NCI-H128 (cell line): ENCODE measurements around the gene TP53TG5.

Source experiments
- DNase-seq: peaks from one replicate; lab custom pipeline; 2025; ENCODE audit not compliant: unreplicated experiment; lab: John Stamatoyannopoulos, UW

TP53TG5 gene

DNA sequence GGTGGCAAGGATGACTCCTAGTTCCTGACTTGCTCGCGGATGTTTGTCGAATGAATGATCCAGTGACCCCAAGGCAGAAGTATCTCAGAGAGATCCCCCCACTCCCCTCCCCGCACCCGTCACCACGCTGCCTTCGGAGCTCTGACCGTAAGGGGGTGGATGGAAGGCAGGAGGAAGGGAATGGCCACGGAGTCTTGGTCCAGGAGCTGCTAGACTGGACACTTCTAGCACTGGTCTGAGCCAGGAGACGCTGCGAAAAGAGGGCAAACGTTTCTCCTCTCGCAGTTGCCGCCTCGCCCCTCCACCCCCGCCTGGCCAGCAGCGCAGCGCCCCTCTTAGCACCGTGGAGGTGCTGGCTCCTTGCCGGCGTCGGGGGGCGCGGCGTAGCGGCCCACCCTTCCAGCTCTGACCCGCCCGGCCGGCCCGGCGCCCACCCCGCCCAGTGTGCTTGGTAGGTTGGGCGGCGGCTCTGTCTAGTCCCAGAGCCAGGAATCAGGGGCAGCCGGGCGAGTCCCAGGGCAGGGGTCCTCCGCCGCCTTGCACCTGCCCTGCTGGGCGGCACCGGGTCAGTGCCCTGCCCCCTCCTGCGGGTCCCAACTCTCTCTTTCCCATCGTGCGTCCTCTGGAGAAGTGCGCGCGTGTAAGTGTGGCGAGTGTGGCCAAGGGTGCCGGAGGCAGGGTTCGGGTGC is 27.6 kb upstream of the TP53TG5 start:
- no peak for DNase-seq

DNA sequence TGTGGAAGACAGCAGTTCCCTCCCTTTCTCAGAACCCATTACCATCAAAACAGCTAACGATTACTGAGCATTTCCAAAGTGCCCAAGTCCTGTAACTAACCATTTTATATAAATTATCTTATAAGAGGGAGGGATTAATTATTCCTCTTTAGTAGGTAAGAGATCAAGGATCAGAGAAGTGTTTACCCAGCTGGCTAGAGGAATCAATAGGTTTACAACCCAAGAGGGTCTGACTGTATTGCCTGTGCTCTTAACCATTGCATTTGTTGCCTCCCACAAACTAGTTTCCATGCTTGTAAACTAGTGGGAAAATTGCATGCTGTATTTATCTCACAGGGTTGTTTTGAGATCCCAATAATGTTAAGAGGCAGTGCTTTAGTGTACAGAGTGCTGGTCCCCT is 26.3 kb upstream of the TP53TG5 start:
- DNase-seq = no peak

DNA sequence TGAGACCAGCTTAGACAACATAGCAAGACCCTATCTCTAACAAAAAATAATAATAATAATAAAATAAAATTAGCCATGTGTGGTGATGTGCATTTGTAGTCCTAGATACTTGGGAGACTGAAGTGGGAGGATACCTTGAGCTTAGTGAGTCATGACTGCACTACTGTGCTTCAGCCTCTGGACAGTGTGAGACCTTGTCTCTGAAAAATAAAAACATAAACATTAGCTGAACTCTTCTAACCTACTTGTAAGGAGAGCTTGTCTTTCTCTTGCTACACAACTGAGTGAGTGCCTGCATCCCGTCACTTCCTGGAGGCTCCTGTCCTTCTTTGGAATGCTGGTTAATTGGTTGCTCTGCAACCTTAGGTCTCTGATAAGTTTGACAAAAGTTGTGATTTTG is 24.8 kb upstream of the TP53TG5 start:
- no peak for DNase-seq

DNA sequence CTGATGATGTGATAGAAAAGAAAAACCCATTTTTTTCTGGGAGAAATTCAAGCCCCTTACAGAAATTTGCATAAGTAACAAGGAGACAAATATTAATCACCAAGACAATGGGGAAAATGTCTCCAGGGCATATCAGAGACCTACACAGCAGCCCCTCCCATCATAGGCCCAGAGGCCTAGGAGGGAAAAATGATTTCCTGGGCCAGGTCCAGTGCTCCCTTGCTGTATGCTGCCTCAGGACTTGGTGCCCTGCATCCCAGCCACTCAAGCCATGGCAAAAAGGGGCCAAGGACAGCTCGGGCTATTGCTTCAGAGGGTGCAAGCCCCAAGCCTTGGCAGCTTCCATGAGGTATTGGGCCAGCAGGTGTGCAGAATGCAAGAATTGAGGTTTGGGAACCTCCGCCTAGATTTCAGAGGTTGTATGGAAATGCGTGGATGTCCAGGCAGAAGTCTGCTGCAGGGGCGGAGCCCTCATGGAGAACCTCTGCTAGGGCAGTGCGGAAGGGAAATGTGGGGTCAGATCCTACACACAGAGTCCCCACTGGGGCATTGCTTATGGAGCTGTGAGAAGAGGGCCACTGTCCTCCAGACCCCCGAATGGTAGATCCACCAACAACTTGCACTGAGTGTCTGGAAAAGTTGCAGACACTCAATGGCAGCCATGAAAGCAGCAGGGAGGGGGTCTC is 22.4 kb upstream of the TP53TG5 start:
- DNase-seq = no peak

DNA sequence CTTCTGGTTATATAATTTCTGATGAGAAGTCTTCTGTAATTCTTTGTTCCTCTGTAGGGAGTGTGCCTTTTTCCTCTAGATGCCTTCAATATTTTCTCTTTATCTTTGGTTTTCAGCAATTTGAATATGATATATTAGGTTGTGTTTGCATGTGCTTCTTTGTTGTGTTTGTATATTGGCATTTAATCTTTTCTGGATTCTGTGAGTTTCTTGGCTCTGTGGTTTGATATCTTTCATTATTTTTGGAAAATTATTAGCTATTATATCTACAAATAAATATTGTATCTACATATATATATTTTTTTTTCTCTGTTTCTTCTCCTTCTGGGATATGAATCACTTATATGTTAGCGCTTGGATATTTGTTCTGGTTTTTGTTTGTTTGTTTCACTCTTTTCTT is 20.9 kb upstream of the TP53TG5 start:
- DNase-seq = no peak

DNA sequence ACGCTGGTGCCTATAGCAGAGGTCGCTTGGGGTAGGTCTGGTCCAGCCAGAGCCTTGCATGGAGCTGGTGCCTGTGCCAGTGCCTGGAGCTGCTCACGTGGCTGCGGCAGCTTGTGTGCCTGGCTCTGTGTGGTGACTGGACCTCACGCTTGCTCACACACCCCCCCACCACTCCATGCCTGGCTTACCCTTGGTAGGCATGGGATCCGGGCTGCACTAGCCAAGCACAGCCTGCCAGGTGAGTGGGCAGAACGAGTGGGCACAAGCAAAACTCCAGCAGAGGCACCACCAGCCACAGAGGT is 16.9 kb upstream of the TP53TG5 start:
- DNase-seq = no peak

DNA sequence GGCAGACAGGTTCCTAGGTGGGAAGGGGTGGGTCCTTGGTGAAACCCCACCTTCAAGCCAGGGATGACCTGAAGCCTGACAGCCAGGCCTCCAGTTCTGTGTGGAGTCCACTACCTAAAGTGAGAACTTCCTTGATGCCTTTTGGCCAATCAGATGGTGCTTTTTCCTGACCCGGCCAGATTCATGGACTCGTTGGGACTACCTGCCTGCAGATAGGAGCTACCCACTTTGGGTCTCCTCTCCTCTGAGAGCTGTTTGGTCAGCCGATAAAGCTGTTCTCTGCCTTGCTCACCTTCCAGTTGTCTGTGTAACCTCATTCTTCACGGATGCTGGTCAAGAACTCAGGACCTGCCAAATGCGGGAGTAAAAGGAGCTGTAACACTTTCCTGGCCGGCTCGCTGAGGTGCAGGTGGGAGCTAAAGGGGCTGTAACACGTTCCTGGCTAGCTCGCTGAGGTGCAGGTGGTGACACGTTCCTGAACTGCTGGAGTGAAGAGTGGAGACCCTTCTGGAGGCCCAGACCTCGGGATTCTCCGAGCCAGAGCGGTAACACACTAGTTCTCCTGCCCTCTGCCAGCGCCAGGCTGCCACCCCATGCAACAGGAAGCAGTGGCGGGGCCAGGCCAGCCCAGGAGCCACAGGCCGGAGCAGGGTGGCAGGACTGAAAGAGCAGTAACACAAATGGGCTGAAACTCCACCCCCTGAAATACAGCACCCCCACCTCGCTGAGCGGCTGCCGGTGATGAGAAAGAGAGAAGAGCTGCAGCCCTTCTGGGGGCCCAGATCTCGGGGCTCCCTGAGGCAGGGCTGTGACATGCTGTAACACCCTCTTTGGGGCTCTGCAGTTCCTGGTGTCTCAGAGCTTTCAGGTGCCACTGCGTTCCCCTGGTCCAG is 16.3 kb upstream of the TP53TG5 start:
- DNase-seq = no peak

DNA sequence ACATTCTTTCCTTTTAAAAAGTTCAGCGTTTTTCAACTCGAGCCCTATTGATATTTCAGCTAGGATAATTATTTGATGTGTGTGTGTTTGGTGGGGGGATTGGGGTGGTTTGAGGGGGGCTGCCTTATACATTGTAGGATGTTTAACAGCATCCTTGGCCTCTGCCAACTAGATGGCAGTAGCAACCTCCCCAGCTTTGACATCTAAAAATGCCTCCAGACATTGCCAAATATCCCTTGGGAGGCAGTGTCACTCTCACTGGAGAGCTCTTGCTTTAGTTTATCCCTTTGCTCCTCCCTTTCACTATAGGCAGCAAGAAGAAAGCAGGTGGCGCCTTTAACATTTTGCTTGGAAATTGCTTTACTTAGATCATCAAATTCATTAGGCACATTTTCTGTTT is 14.6 kb upstream of the TP53TG5 start:
- DNase-seq = no peak

DNA sequence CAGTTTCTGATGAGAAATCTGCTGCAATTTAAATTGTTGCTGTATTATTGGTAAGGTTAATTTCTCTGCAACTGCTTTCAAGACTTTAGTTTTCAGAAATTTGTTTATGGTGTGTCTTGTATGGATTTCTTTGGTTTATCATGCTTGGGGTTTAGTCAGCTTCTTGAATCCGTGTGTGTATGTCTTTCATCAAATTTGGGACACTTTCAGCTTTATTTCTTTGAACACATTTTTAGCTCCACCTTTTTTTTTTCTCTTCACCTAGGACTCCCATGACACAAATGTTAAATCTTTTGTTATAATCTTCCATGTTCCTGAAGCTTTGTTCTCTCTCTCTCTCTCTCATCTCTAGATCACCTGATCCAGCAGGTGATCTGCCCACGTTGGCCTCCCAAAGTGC is 13.4 kb upstream of the TP53TG5 start:
- no peak for DNase-seq

DNA sequence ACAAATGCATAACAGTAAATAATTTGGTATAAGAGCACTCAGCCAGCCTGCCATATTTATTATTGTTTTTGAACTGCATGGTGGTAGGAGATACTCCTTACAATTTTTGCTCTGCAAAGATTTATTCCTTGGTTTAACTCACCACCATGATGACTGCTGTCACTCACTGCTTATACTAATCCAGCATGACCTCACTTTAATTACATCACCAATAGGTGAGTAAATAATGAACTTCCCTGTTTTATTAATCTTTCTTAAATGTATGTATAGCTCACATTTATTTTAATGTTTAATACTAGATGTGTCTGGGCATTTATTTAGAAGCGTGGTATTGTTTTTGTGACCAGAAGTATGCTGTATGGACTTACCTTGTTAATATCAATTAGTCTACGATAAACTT is 12.8 kb upstream of the TP53TG5 start:
- DNase-seq = no peak

DNA sequence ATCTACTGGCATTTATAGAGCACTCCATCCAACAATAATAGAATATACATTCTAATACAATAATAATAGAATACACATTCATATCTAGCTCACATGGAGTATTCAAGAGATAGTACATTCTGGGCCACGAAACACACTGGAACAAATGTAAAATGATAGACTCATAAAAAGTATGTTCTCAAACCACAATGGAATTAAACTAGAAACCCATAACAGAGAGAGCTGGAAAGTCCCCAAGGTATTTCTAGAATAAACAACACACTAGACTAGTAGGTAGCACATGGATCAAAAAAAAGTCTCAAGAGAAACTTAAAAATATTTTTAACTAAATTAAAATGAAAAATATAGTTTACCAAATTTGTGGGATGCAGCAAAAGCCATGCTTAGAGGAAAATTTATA is 9.1 kb upstream of the TP53TG5 start:
- no peak for DNase-seq

DNA sequence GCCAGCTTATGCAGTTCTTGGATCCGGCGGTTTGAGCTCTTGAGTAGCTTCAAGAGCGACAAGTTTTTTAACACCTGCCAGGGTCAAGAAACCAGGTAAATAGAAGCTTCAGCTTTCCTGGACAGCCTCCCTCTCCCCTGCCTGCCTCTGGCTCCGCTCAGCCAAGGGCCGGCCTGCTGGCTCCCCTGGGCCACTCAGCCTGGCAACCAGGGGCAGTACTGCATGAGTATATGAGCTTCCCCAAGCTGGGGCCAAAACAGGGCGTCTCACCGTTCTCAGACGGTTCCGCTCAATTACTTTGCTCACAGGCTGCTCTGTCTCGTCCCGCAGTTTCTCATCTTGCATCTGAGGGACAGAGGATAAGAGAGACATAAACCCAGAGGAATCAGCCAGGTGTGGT is 856 bp downstream of the TP53TG5 start:
- no peak for DNase-seq

DNA sequence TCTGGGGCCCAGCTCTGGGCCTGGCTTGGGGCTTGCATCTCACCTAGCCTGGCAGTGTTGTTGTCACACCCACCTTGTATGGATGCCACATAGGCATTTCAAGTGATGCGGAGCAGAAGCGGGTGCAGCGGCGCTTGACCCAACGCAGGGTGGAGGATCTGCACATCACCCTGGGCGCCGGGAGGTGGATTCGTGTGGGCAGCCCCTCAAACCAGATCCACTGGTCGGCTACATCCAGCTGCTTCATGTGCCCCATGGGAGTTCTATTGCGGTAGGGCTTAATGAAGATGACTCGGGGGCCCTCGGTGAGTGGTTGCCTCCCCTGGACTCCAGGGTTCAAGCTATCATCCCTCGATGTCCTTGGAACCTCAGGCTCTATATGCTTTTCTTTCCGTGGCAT is 3.2 kb downstream of the TP53TG5 start:
- DNase-seq = no peak

DNA sequence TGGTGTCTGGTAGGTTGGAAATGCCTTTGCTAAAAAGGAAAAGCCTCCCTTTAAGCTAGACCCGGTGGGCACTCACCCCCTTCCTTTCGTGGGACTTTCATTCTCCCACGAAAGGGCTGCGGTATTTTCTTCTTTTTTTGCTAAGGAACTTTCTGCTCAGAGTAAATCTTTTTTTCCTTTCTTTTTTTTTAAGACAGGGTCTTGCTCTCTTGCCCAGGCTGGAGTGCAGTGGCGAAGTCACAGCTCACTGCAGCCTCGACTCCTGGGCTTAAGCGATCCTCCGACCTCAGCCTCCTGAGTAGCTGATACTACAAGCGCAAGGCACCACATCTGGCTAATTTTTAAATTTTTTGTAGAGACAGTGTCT is 4.0 kb downstream of the TP53TG5 start:
- no peak for DNase-seq

DNA sequence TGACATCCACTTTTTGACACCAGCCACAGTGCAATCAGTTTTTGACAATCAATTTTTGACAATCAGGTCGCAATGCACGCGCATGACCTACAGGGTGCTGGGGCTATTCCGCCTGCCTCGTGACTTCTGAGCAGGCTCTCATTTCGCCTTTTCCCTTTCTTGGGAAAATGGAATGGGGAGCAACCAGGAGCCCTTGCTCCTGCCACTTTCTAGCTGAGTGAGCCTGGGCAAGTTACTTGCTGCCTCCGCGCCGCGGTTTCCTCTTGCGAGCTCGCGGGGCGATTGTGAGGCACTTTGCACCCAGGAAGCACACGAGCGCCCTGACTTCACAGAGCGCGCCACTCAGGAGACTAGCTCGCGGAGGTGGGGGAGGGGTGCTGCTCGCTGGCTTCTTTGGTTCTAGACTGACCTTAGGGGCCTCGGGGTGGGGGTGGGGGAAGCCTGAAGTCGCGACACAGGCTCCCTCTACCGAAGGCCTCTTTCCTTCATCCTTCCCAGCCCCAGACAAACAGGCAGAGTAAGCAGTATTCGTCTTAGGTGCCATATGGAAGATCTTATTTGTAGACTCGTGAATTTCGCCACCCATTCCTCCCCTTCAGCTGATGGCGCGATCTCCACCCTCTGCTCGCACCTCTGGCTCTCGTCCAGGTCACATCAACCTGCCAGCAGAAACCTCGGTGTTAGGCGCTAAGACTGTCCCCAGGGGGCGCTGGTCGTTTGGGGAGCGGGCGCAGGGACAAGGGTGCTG is 4.6 kb downstream of the TP53TG5 start:
- DNase-seq = no peak

DNA sequence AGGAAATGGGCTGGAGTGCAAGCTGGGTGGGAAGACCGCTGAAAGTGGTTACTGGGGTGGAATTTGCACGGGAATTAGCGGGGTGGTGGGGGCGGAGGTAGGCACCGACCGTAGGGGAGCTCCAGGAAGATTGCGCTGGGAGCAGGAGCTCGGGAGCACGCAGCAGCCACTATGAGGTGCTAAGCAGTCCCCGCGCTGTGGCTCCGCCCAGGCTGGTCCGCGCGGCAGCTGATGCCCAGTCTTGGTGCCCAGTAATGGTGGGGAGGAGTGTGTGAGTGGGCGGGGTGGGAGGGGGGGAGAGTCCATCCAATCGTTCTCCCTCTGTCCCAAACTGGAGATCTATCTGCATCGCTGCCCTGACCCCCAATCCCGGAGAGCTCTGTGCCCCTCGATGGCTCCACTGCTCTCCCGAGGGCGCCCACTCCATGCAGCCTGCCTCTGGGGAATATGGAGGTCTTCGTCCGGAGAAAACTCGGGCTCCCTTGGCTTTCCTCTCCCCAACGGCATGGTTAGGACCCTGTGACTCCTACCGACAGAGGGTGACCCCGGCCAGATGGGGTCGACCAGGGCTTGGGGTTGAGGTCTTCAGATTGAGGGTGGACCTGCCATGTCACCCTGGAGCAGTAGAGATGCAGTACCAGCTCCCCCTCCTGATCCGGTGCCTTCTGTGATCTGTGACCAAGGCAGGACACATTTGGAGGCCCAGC is 5.3 kb downstream of the TP53TG5 start:
- no peak for DNase-seq

DNA sequence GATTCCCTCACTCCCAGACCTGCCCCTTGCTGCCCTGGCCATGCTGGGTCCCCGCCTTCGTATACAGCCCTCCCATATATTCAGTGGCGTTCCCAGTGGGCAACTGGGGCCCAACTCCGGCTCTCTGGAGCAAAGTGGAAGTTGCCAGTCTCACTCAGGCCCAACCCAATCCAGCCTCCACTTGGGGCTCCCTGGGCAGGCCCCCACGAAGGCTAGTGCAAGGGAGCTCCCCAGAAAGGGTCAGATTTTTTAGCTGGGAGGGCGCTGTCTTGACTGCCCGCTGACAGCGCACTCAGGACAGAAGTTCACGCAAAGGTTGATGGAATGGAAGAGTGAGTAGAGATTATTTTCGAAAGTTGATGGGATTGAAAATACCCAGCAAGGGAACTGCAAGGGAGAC is 5.9 kb downstream of the TP53TG5 start:
- no peak for DNase-seq

DNA sequence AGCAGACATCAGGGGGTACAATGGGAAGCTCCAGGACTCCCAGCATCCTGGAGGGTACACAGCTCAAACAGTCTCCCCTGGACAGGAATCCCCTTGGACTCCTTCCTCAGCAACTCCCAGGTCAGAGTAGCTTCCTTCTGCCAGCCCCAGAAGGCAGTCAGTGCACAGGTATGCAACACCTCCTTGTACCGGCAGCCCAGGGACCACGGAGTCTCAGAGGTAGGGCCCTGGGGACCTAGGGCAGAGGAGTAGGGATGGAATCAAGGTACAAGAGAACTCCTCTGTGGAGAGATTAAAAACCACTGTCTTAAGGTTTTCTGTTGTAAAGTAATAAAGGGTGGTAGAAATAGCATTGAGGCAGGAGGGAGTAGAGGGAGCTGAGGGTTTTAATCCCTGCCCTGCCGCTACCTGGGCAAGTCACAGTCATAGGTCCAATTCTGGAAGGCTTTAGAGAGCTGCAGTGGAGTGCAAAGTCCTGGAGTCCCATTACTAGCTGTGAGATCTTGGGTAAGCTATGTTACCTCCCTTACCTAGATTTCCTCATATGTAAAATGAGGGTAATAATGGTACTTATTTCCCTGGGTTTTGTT is 7.5 kb downstream of the TP53TG5 start:
- DNase-seq = no peak

DNA sequence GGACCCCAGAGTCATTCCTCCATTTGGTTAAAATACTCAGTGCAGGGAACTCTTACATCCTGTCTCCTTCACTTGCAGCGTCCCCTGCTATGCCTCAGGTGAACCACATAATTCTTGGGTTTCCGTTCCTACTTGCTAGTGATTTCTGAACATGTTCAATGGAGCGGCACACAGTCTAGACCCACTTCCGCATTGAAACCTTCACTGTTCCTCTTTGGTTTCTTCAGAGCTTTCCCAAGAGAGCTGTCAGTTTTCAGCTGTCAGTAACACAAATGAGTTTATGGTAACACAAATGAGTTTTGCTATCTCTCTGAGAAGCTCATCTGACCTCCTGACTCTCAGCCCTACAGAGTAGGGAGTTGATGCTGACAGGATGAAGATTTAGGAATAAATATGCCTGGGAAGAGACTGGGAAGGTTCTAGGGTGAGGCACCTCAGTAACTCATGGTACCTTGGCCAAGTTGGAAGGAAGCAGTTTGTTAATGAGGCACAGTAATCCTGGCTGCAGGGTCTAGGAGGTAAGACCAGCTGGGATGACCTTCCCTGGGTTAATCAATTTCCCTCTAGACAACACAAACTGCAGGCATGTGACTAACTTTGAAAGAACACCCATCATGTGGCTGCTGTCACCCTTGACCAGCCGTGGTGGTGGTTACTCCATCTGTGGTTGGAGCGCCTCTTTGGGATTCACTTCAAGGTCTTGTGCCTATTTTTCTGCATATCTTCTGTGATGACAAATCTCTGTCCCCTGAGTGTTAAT is 9.7 kb downstream of the TP53TG5 start:
- no peak for DNase-seq

DNA sequence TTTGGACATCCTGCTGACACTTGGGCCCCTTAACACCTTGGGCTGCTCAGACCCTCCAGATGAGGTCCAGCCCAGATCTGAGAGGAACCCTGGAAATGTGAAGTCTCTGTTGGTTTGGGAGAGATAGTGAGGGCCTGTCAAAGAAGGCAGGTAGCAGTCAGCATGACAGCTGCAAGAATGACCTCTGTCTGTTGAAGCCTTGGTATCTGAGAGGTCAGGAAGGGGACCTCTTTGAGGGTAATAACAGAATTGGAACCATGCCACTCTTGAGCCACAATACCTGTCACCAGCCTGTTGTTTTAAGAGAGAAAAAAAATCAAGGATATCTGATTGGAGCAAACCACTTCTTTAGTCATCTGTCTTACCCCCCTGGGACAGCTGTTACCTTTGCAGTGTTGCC is 11.0 kb downstream of the TP53TG5 start:
- no peak for DNase-seq
